Measurements from ENCODE around the gene IL17D. TPM values are rescaled to one million over a fixed set of nuclear protein-coding genes. Genes with fewer than 3 reads are reported as not detected.

The IL17D gene
- total and polyA plus RNA-seq, 2 experiments from 2014 or later, result 1.6 to 2.3 TPM

GRCh38 chr13:20729633-20730585, 26.4 kb downstream of the IL17D start:
- H3K36me3 ChIP-seq (ENCODE audit: insufficient read depth), result no peaks in the 10 kb centered on the region
- ATAC-seq, result no peak
- H3K79me2 ChIP-seq (replicated peaks; ENCODE audit: insufficient read depth), result no peaks in the 10 kb centered on the region
- H3K9me3 Mint-ChIP-seq, result no peaks in the 10 kb centered on the region; the same call in 2 of the 3 replicates
- no peaks in the 10 kb centered on the region for H3K4me1 Mint-ChIP-seq
- H3K4me2 ChIP-seq, result no peak overlapping the region
- H3K27me3 ChIP-seq (ENCODE audit: insufficient read depth), result no peaks in the 10 kb centered on the region
- H3K4me1 ChIP-seq (ENCODE audit: insufficient read depth), result no peaks in the 10 kb centered on the region
- TF ChIP-seq CTCF (conservative IDR thresholded peaks at IDR 0.05; ENCODE audit: low read depth in 2 of 2) (peak in 1 of 2 experiments; percentile 31; a peak in 2 of 4 replicates), EZH2 (IDR thresholded peaks at IDR 0.05; ENCODE audit: low read depth, unreplicated experiment) (no peak), POLR2AphosphoS5 (IDR thresholded peaks at IDR 0.05; ENCODE audit: low read depth) (no peak), REST (IDR thresholded peaks at IDR 0.05; ENCODE audit: unreplicated experiment) (no peak), JUNB (IDR thresholded peaks at IDR 0.05; ENCODE audit: unreplicated experiment) (no peak)
- no peak overlapping the region for H3K27ac Mint-ChIP-seq
- H3K27ac ChIP-seq (ENCODE audit: low read depth), result no peak overlapping the region
- no peak overlapping the region for H3K4me3 ChIP-seq
- no peak overlapping the region for H2AFZ ChIP-seq
- no peak overlapping the region for H3K4me3 Mint-ChIP-seq
- no peaks in the 10 kb centered on the region for H3F3A ChIP-seq (replicated peaks; ENCODE audit: low read depth)
- H3K9me2 ChIP-seq (ENCODE audit: insufficient read depth), result no peaks in the 10 kb centered on the region
- no peaks in the 10 kb centered on the region; the same call in 1 of the 2 replicates for H4K20me1 ChIP-seq (replicated peaks; ENCODE audit: insufficient read depth)
- no peaks in the 10 kb centered on the region for H3K36me3 Mint-ChIP-seq (ENCODE audit: low read depth)
- H3K27me3 Mint-ChIP-seq (ENCODE audit: insufficient read depth, low read depth, poor library complexity), result peaks cover 2% of the 10 kb centered on the region
- DNase-seq (ENCODE audit: low spot score), result no peak

- Mint-ChIP-seq H3K27me3 (ENCODE audit: insufficient read depth, low read depth, poor library complexity) (peaks cover 3% of the 10 kb centered on the region), H3K36me3 (ENCODE audit: low read depth) (peaks cover 7% of the 10 kb centered on the region; the same call in 2 of the 3 replicates), H3K9me3 (peaks cover 8% of the 10 kb centered on the region), H3K27ac (no peak overlapping the region), H3K4me1 (no peaks in the 10 kb centered on the region), H3K4me3 (no peak overlapping the region)
- Histone ChIP-seq H3K4me2 (no peak overlapping the region), H4K20me1 (replicated peaks; ENCODE audit: insufficient read depth) (0 out of 2 replicates have a peak, but pooled peaks cover 4% of the 10 kb centered on the region), H3K4me1 (ENCODE audit: insufficient read depth) (no peaks in the 10 kb centered on the region), H3K9me2 (ENCODE audit: insufficient read depth) (no peaks in the 10 kb centered on the region), H3K79me2 (replicated peaks; ENCODE audit: insufficient read depth) (no peaks in the 10 kb centered on the region), H3K36me3 (ENCODE audit: insufficient read depth) (no peaks in the 10 kb centered on the region), H3K27me3 (ENCODE audit: insufficient read depth) (no peaks in the 10 kb centered on the region), H2AFZ (no peak overlapping the region), H3K4me3 (no peak overlapping the region), H3K27ac (ENCODE audit: low read depth) (no peak overlapping the region), H3F3A (replicated peaks; ENCODE audit: low read depth) (no peaks in the 10 kb centered on the region)
- DNase-seq (ENCODE audit: low spot score), result no peak
- ATAC-seq, result no peak
- no peak for TF ChIP-seq ZNF114 (CRISPR knock-in tag; IDR thresholded peaks at IDR 0.05)
- no peak for TF ChIP-seq STAT1 (IDR thresholded peaks at IDR 0.05; ENCODE audit: unreplicated experiment)
- no peak for TF ChIP-seq ETS1 (IDR thresholded peaks at IDR 0.05)
- TF ChIP-seq REST (IDR thresholded peaks at IDR 0.05; ENCODE audit: unreplicated experiment), result no peak
Measured at GRCh38 chr13:20738616-20739015, 35.1 kb downstream of the IL17D start.

All from GM23338 (cell line).